Neural cell (in vitro differentiated cells): Measurements from ENCODE around the gene GNAI2.

Source experiments
- EZH2 ChIP-seq: fragments of 200-600, 300-800 bp; shearing (Covaris generic), sonication (generic); IDR thresholded peaks from 2 replicates; pipeline ENCODE4 v1.6.1; 2014; ENCODE audit warnings: antibody characterized with exemption, low read length, borderline replicate concordance, mild to moderate bottlenecking; ENCODE audit not compliant: insufficient read depth, poor library complexity, severe bottlenecking
- TAF1 ChIP-seq: IDR thresholded peaks from 2 replicates; pipeline ENCODE4 v1.6.1; 2012; ENCODE audit warnings: low read depth
- TF ChIP-seq, protein P1 (sequence below): fragments of 450-650 bp; IDR thresholded peaks from 2 replicates; pipeline ENCODE4 v1.5.1; 2014; ENCODE audit warnings: antibody characterized with exemption, mild to moderate bottlenecking, moderate library complexity; ENCODE audit not compliant: poor library complexity, severe bottlenecking

DNA sequence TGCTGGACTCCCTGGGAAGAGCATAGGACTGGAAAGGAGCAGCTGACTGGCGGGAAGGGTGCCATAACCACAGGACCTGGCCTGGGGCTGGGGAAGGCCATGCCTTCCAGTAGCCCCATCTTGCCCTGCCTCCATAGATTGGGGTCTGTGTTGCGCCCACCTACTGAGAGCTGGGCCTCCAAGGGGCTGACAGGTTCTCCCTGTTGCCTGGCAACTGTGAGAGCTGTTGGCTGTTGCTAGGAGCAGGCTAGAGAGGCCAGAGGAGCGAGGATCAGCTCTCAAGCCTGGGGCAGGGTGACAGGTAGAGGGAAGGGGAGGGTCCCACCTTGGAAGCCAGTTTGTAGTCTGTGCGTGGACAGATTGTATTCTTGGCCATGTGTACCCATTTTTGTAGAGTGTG is 2.8 kb upstream of the GNAI2 start:
- TF ChIP-seq TAF1 (no peak), EZH2 (no peak)
- TF ChIP-seq, protein P1, sequence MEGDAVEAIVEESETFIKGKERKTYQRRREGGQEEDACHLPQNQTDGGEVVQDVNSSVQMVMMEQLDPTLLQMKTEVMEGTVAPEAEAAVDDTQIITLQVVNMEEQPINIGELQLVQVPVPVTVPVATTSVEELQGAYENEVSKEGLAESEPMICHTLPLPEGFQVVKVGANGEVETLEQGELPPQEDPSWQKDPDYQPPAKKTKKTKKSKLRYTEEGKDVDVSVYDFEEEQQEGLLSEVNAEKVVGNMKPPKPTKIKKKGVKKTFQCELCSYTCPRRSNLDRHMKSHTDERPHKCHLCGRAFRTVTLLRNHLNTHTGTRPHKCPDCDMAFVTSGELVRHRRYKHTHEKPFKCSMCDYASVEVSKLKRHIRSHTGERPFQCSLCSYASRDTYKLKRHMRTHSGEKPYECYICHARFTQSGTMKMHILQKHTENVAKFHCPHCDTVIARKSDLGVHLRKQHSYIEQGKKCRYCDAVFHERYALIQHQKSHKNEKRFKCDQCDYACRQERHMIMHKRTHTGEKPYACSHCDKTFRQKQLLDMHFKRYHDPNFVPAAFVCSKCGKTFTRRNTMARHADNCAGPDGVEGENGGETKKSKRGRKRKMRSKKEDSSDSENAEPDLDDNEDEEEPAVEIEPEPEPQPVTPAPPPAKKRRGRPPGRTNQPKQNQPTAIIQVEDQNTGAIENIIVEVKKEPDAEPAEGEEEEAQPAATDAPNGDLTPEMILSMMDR = peak; percentile 23
